OCI-LY3 (cell line): Measurements from ENCODE around the gene BPIFB6.

Source experiments
- H2AFZ ChIP-seq: fragments of 200-600, 300-600 bp; shearing (Covaris generic); 2 replicates; pipeline ENCODE4 v1.6.0; 2014; ENCODE audit warnings: antibody characterized with exemption, low read depth, low read length
- H3K27ac ChIP-seq: fragments of 200-600, 300-600 bp; sonication (generic); 2 replicates; pipeline ENCODE4 v1.5.1; 2014; ENCODE audit warnings: mild to moderate bottlenecking, low read length, moderate library complexity, mixed read lengths
- H3K27me3 ChIP-seq: fragments of 200-600, 300-600 bp; sonication (generic); 2 replicates; pipeline ENCODE4 v1.6.1; 2014; ENCODE audit warnings: low read depth, low read length, mixed read lengths
- H3K36me3 ChIP-seq: fragments of 200-600, 300-600 bp; sonication (generic); replicated peaks from 2 replicates; pipeline ENCODE3; 2014; ENCODE audit warnings: low read depth, low read length, mixed read lengths
- H3K4me1 ChIP-seq: fragments of 300-600, 200-600 bp; sonication (generic); 2 replicates; pipeline ENCODE4 v1.6.1; 2014; ENCODE audit warnings: low read length, mixed read lengths
- H3K4me2 ChIP-seq: fragments of 200-600, 300-600 bp; sonication (generic); 2 replicates; pipeline ENCODE4 v1.6.1; 2014; ENCODE audit warnings: low read length, mixed read lengths
- H3K4me3 ChIP-seq: fragments of 300-600, 200-600 bp; sonication (generic); 2 replicates; pipeline ENCODE4 v1.5.1; 2014; ENCODE audit warnings: antibody characterized with exemption, mild to moderate bottlenecking, low read length, moderate library complexity
- H3K79me2 ChIP-seq: fragments of 300-600, 200-600 bp; shearing (Covaris generic); 2 replicates; pipeline ENCODE4 v1.6.1; 2014; ENCODE audit warnings: mild to moderate bottlenecking, low read length, mixed read lengths
- H3K9ac ChIP-seq: fragments of 300-600, 200-600 bp; shearing (Covaris generic); 2 replicates; pipeline ENCODE4 v1.6.0; 2014; ENCODE audit warnings: mild to moderate bottlenecking, low read length, moderate library complexity
- H3K9me3 ChIP-seq: fragments of 200-600, 300-600 bp; shearing (Covaris generic); 2 replicates; pipeline ENCODE4 v1.6.1; 2014; ENCODE audit warnings: low read length, mixed read lengths; ENCODE audit not compliant: insufficient read depth
- H4K20me1 ChIP-seq: fragments of 200-600, 300-600 bp; sonication (generic); 2 replicates; pipeline ENCODE4 v1.6.1; 2016; ENCODE audit warnings: low read length, mixed read lengths; ENCODE audit not compliant: insufficient read depth
- EZH2phosphoT487 ChIP-seq: fragments of 200-600 bp; shearing (Covaris generic); IDR thresholded peaks from 2 replicates; pipeline ENCODE4 v1.6.1; 2018; ENCODE audit warnings: antibody characterized with exemption, mixed run types, low read depth
- TF ChIP-seq, protein P1 (sequence below): fragments of 200-600, 300-600 bp; sonication (generic); IDR thresholded peaks from 2 replicates; pipeline ENCODE4 v1.5.1; 2014; ENCODE audit warnings: antibody characterized with exemption, low read length, low read depth

The BPIFB6 gene

DNA sequence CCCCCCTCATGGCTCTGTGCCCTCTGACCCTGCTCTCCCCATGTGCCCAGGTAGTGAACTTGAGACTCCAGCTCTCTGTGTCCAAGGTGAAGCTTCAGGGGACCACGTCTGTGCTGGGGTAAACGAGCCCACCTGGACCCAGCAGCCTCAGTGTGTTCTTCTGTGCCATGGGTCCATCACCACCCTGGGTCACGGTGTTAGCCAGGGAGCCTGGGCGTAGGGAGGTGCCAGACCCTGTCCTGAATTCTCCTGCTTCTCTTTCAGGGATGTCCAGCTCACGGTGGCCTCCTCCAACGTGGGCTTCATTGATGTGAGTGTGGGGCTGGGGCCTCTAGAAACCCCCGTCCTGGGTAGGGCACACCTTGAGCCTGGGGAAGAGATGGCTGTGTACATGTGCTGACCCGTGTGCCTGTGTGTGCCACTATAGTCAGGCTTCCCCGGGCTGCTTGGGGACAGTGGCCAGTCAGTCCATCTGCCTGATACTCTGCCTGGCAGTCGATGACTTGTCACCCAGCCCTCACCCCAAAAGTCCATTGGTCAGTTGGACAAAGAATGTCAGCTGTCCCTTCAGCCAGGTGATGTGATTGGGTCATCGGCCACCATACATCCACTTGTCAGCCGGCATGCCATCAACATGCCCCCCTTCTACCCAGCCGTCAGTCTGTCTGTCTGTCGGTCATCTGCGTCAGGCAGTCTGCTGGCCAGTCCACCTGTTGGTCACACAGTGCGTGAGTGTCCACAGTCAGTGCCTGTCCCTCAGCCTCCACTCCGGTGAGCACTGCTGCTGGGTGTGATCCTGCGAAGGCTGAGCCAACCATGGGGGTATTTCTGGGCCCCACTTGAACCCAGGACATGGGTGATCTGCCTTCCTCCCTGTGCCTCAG lies 10.9 kb upstream of the BPIFB6 start:
- Histone ChIP-seq H3K4me2 (no peak overlapping the region), H2AFZ (no peak overlapping the region), H3K9me3 (no peaks in the 10 kb centered on the region), H3K36me3 (no peaks in the 10 kb centered on the region), H4K20me1 (no peaks in the 10 kb centered on the region), H3K27ac (no peak overlapping the region), H3K4me1 (peaks cover 20% of the 10 kb centered on the region), H3K79me2 (no peaks in the 10 kb centered on the region), H3K27me3 (peaks cover 17% of the 10 kb centered on the region), H3K9ac (no peak overlapping the region), H3K4me3 (no peak overlapping the region)
- no peak for TF ChIP-seq EZH2phosphoT487
- TF ChIP-seq, protein P1, sequence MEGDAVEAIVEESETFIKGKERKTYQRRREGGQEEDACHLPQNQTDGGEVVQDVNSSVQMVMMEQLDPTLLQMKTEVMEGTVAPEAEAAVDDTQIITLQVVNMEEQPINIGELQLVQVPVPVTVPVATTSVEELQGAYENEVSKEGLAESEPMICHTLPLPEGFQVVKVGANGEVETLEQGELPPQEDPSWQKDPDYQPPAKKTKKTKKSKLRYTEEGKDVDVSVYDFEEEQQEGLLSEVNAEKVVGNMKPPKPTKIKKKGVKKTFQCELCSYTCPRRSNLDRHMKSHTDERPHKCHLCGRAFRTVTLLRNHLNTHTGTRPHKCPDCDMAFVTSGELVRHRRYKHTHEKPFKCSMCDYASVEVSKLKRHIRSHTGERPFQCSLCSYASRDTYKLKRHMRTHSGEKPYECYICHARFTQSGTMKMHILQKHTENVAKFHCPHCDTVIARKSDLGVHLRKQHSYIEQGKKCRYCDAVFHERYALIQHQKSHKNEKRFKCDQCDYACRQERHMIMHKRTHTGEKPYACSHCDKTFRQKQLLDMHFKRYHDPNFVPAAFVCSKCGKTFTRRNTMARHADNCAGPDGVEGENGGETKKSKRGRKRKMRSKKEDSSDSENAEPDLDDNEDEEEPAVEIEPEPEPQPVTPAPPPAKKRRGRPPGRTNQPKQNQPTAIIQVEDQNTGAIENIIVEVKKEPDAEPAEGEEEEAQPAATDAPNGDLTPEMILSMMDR: no peak

DNA sequence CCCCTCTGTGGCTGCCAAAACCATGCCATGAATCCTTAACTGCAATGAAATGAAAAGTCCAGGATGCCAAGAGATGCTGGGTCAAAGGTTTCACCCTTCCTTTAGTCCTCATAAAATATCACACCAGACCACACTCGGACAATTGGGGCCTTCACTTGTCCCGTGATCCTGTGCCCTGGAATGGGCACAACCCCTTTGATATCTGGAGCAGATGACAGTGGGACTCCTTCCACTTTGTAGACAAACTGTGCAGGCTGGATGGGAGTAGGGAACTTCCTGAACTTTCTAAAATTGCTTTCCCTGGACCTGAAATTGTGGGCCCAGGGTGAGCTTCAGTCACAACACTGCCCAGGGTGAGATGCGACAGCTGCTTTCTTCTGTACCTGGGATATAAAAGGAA lies 9.6 kb upstream of the BPIFB6 start:
- Histone ChIP-seq H3K27ac (no peak overlapping the region), H3K36me3 (no peaks in the 10 kb centered on the region), H3K9me3 (no peaks in the 10 kb centered on the region), H3K4me3 (no peak overlapping the region), H3K79me2 (no peaks in the 10 kb centered on the region), H3K4me1 (peaks cover 20% of the 10 kb centered on the region), H3K4me2 (peak overlapping the region; percentile 9; the same call in 1 of the 2 replicates), H3K27me3 (peaks cover 22% of the 10 kb centered on the region; the same call in 1 of the 2 replicates), H4K20me1 (no peaks in the 10 kb centered on the region), H3K9ac (no peak overlapping the region), H2AFZ (no peak overlapping the region)
- TF ChIP-seq, protein P1: no peak
- no peak for TF ChIP-seq EZH2phosphoT487

DNA sequence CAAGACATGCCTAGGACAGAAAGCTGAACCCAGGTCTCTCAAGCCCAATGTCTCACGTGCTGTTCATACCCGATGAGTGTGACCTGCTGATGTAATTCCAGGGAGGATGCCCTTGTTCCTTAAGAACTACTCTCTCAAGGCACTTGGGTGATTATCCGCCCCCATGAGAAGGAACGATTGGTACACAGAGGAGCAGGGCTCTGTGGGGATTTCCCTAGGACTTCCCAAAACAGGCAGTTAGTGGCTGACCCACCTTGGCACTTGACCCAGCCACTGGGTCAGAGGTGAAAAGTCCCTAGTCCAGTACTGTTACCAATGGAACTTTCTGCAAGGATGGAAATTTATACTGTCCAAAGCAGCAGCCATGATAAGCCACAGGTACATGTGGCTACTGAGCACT lies 9.2 kb upstream of the BPIFB6 start:
- Histone ChIP-seq H3K4me1 (peaks cover 20% of the 10 kb centered on the region), H3K9me3 (no peaks in the 10 kb centered on the region), H4K20me1 (no peaks in the 10 kb centered on the region), H3K27me3 (peaks cover 21% of the 10 kb centered on the region; the same call in 1 of the 2 replicates), H2AFZ (no peak overlapping the region), H3K79me2 (no peaks in the 10 kb centered on the region), H3K9ac (no peak overlapping the region), H3K36me3 (no peaks in the 10 kb centered on the region), H3K4me3 (no peak overlapping the region), H3K27ac (no peak overlapping the region), H3K4me2 (peak overlapping the region; percentile 9; the same call in 1 of the 2 replicates)
- TF ChIP-seq, protein P1: no peak
- TF ChIP-seq EZH2phosphoT487: no peak

DNA sequence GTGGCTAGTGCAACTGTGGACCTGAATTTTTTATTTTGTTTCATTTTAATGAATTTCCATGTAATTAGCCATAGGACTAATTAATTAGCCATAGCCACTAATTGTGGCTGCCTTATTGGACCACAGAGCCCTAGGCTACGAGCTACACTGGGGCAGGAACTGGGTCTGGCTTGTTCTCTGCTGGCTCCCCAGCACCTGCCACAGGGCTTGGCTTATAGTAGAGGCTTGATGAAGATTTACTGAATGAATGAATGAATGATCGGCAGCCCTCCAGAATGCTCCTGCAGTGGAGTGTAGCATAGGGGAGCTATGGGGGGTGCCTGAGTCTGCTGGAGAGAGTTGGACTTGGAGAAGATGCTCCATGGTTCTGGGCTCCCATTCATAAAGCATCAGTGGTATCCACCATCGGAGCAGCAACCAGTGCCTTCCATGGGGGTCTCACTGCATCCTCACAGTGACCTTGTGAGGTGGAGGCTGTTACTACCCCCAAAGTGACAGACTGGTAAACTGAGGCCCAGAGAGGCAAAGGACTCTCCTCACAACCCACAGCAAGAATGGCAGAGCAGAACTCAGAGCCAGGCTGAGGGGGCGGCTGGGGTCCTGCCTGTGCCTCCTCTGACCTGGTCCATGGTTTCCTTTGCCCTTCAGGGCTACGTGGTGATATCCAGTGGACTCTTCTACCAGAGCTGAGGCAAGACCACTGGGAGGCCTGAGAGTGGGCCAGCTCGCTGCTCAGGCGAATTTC lies 8.6 kb upstream of the BPIFB6 start:
- no peak overlapping the region for H3K9ac ChIP-seq
- H3K4me2 ChIP-seq: no peak overlapping the region
- H3K79me2 ChIP-seq: no peaks in the 10 kb centered on the region
- H3K27me3 ChIP-seq: peaks cover 23% of the 10 kb centered on the region; the same call in 1 of the 2 replicates
- H3K9me3 ChIP-seq: no peaks in the 10 kb centered on the region
- no peak overlapping the region for H3K4me3 ChIP-seq
- no peak overlapping the region for H2AFZ ChIP-seq
- H4K20me1 ChIP-seq: no peaks in the 10 kb centered on the region
- TF ChIP-seq, protein P1: no peak
- TF ChIP-seq EZH2phosphoT487: no peak
- H3K27ac ChIP-seq: no peak overlapping the region
- no peaks in the 10 kb centered on the region for H3K36me3 ChIP-seq
- H3K4me1 ChIP-seq: peaks cover 20% of the 10 kb centered on the region
